ENCODE data around the gene UNKL.

GRCh38 chr16:1375741-1376410 is 38.6 kb downstream of the UNKL start:
- TF ChIP-seq CTCF (conservative IDR thresholded peaks at IDR 0.05) (no peak), EZH2 (IDR thresholded peaks at IDR 0.05; ENCODE audit: low read depth) (no peak)

All from PC-9 (cell line).